GM23338 (cell line): ENCODE measurements around the gene SPP1. TPM values are rescaled to one million over a fixed set of nuclear protein-coding genes. Genes with fewer than 3 reads are reported as not detected.

ENCODE experiments used
- ATAC-seq: fragments of 200-7000 bp; cut with Tn5 transposase; 3 replicates; pipeline ENCODE4 v1.9.1; 2020
- DNase-seq: peaks from one replicate; pipeline ENCODE4 v3.0.0-alpha.2; 2015; ENCODE audit warnings: low spot score
- H2AFZ ChIP-seq: fragments of 200-600 bp; sonication (generic); 2 replicates; pipeline ENCODE4 v1.8.0; 2016; ENCODE audit warnings: antibody characterized with exemption, mild to moderate bottlenecking, moderate library complexity
- H3F3A ChIP-seq: fragments of 200-600 bp; sonication (generic); replicated peaks from 2 replicates; pipeline ENCODE4 v1.8.0; 2017; ENCODE audit warnings: antibody characterized with exemption, mixed run types, low read depth
- H3K27ac ChIP-seq: fragments of 200-600 bp; sonication (generic); 2 replicates; pipeline ENCODE4 v1.6.1; 2016; ENCODE audit warnings: low read depth
- H3K27me3 ChIP-seq: fragments of 200-600 bp; sonication (generic); 2 replicates; pipeline ENCODE4 v1.8.0; 2016; ENCODE audit warnings: mild to moderate bottlenecking, mixed run types, moderate library complexity; ENCODE audit not compliant: insufficient read depth
- H3K36me3 ChIP-seq: fragments of 200-600 bp; sonication (generic); 2 replicates; pipeline ENCODE4 v1.8.0; 2016; ENCODE audit warnings: mild to moderate bottlenecking; ENCODE audit not compliant: insufficient read depth
- H3K4me1 ChIP-seq: fragments of 200-600 bp; sonication (generic); 2 replicates; pipeline ENCODE4 v1.8.0; 2016; ENCODE audit warnings: mild to moderate bottlenecking, moderate library complexity; ENCODE audit not compliant: insufficient read depth
- H3K4me2 ChIP-seq: fragments of 200-600 bp; sonication (generic); 2 replicates; pipeline ENCODE4 v1.7.1; 2017; ENCODE audit warnings: mixed run types
- H3K4me3 ChIP-seq: fragments of 200-600 bp; sonication (generic); 2 replicates; pipeline ENCODE4 v1.6.1; 2016; ENCODE audit warnings: mixed run types
- H3K79me2 ChIP-seq: fragments of 200-600 bp; sonication (generic); replicated peaks from 2 replicates; pipeline ENCODE4 v1.8.0; 2017; ENCODE audit warnings: mild to moderate bottlenecking; ENCODE audit not compliant: insufficient read depth
- H3K9me2 ChIP-seq: fragments of 200-600 bp; sonication (generic); 2 replicates; pipeline ENCODE4 v1.8.0; 2017; ENCODE audit not compliant: insufficient read depth
- H4K20me1 ChIP-seq: fragments of 200-600 bp; sonication (generic); replicated peaks from 2 replicates; pipeline ENCODE4 v1.8.0; 2017; ENCODE audit warnings: mild to moderate bottlenecking; ENCODE audit not compliant: insufficient read depth
- H3K27ac Mint-ChIP-seq: 2 replicates; pipeline ENCODE4 v1.8.0; 2020; ENCODE audit warnings: inconsistent platforms, mild to moderate bottlenecking, moderate library complexity, mixed read lengths
- H3K27me3 Mint-ChIP-seq: 3 replicates; pipeline ENCODE4 v1.8.0; 2022; ENCODE audit warnings: low read depth, mild to moderate bottlenecking, moderate library complexity, mixed read lengths, inconsistent platforms; ENCODE audit not compliant: insufficient read depth, poor library complexity
- H3K36me3 Mint-ChIP-seq: 3 replicates; pipeline ENCODE4 v1.8.0; 2021; ENCODE audit warnings: low read depth, mild to moderate bottlenecking, inconsistent platforms, moderate library complexity, mixed read lengths
- H3K4me1 Mint-ChIP-seq: 3 replicates; pipeline ENCODE4 v1.8.0; 2020; ENCODE audit warnings: mild to moderate bottlenecking, inconsistent platforms, mixed read lengths
- H3K4me3 Mint-ChIP-seq: 3 replicates; pipeline ENCODE4 v1.8.0; 2021; ENCODE audit warnings: moderate library complexity, mild to moderate bottlenecking, inconsistent platforms, mixed read lengths
- H3K9me3 Mint-ChIP-seq: 3 replicates; pipeline ENCODE4 v1.8.0; 2020; ENCODE audit warnings: moderate library complexity, mild to moderate bottlenecking, inconsistent platforms, mixed read lengths
- CREB1 ChIP-seq: fragments of 250-450 bp; sonication (Bioruptor Pico); IDR thresholded peaks from 2 replicates; pipeline ENCODE4 v1.5.0; 2020; ENCODE audit warnings: low read depth, mild to moderate bottlenecking, moderate library complexity
- EZH2 ChIP-seq: fragments of 200-600 bp; sonication (generic); IDR thresholded peaks from one replicate; pipeline ENCODE4 v1.8.0; 2017; ENCODE audit warnings: antibody characterized with exemption, mild to moderate bottlenecking, low read depth; ENCODE audit not compliant: unreplicated experiment
- EZH2phosphoT487 ChIP-seq: fragments of 200-600 bp; sonication (generic); IDR thresholded peaks from one replicate; pipeline ENCODE4 v1.8.1; 2018; ENCODE audit warnings: antibody characterized with exemption; ENCODE audit not compliant: unreplicated experiment
- NANOG ChIP-seq: IDR thresholded peaks from 2 replicates; pipeline ENCODE4 v1.6.1; 2016; ENCODE audit warnings: antibody characterized with exemption, borderline replicate concordance
- POLR2AphosphoS5 ChIP-seq: IDR thresholded peaks from 2 replicates; pipeline ENCODE4 v1.6.1; 2016; ENCODE audit warnings: antibody characterized with exemption, low read depth
- ZNF114 ChIP-seq: fragments of 250-450 bp; sonication (Bioruptor Pico); IDR thresholded peaks from 2 replicates; pipeline ENCODE4 v1.5.0; 2020; ENCODE audit warnings: mild to moderate bottlenecking, moderate library complexity
- ZNF331 ChIP-seq: fragments of 250-450 bp; sonication (Bioruptor Pico); IDR thresholded peaks from 2 replicates; pipeline ENCODE4 v1.5.0; 2020; ENCODE audit warnings: low read depth, mild to moderate bottlenecking, moderate library complexity
- polyA plus RNA-seq: library from polyadenylated mRNA; unstranded; fragments of >200 nt; fragmentation: Nextera tagmentation; extraction: Ambion mirVana; gene quantifications from 2 replicates; pipeline ENCODE4 v1.2.1, GENCODE V29; 2016
- total RNA-seq: library from RNA; depleted of rRNA; stranded (reverse); fragments of >200 nt; shearing (Covaris generic); gene quantifications from 2 replicates; pipeline ENCODE4 v1.2.3, GENCODE V29; 2014
- TF ChIP-seq, protein P1 (sequence below): IDR thresholded peaks from one replicate; pipeline ENCODE4 v1.6.1; 2018; ENCODE audit warnings: antibody characterized with exemption; ENCODE audit not compliant: unreplicated experiment
- TF ChIP-seq, protein P2 (sequence below): IDR thresholded peaks from 2 replicates; pipeline ENCODE4 v1.6.1; 2016; ENCODE audit warnings: antibody characterized with exemption

SPP1 gene
- total and polyA plus RNA-seq, 2 experiments from 2014 or later, result 41.3 to 51.3 TPM

DNA sequence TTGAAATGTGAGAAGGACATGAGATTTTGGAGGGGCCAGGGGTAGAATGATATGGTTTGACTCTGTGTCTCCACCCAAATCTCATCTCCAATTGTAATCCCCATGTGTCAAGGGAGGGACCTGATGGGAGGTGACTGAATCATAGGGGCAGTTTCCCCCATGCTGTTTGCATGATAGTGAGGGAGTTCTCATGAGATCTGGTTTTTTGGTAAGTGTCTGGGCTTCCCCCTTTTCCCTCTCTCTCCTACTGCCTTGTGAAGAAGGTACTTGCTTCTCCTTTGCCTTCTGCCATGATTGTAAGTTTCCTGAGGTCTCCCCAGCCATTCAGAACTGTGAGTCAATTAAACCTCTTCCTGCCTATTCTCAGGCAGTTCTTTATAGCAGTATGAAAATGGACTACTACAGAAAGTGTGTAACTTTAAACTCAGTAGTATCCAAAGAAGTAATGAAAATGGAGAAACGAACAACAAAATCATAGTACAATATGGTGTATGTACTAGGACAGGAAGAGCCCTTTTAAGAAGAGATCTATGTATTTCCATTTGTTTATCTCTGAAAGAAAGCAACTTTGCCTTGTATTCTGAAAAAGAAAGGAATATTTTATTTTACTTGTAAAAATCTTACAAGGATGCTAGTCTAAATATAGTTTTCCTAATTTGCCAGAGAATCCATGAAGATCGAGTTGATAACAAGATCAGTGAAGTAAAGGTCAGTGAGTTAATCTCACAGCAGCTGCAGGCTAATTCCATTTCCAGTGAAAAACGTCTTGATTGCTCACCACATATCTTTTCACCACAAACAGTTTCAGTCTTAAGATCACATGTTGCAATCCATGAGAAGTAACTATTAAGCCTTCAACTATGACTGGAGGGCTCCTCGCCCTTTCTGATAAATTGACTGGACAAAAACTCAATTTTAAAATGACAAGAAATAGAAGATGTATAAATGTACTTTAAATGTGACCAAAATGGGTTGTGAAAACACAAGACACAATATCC, 52.4 kb downstream of the SPP1 start (continued):
- TF ChIP-seq, protein P1, sequence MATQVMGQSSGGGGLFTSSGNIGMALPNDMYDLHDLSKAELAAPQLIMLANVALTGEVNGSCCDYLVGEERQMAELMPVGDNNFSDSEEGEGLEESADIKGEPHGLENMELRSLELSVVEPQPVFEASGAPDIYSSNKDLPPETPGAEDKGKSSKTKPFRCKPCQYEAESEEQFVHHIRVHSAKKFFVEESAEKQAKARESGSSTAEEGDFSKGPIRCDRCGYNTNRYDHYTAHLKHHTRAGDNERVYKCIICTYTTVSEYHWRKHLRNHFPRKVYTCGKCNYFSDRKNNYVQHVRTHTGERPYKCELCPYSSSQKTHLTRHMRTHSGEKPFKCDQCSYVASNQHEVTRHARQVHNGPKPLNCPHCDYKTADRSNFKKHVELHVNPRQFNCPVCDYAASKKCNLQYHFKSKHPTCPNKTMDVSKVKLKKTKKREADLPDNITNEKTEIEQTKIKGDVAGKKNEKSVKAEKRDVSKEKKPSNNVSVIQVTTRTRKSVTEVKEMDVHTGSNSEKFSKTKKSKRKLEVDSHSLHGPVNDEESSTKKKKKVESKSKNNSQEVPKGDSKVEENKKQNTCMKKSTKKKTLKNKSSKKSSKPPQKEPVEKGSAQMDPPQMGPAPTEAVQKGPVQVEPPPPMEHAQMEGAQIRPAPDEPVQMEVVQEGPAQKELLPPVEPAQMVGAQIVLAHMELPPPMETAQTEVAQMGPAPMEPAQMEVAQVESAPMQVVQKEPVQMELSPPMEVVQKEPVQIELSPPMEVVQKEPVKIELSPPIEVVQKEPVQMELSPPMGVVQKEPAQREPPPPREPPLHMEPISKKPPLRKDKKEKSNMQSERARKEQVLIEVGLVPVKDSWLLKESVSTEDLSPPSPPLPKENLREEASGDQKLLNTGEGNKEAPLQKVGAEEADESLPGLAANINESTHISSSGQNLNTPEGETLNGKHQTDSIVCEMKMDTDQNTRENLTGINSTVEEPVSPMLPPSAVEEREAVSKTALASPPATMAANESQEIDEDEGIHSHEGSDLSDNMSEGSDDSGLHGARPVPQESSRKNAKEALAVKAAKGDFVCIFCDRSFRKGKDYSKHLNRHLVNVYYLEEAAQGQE, result no peak
- TF ChIP-seq ZNF114 (CRISPR knock-in tag), result no peak
- no peak for TF ChIP-seq NANOG

DNA sequence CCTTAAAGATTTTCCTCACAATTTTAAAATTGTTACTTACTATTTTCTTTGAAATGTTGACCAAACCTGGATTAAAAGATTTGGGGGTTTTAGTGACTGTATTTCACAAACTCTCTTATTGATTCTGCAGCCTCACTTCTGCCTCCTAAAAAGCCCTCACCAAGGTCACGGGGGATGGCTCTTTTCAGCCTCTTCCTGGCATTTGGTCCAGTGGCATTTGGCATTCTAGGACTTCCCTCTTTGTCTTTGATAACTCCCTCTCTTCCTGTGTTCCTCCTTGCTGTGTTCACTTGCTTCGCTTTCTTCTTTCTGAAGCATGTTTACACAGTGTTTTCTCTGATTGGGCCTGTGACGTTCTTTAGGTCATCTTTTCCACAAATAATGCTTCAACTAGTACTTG, 53.4 kb downstream of the SPP1 start:
- no peaks in the 10 kb centered on the region for H3K4me1 Mint-ChIP-seq
- H3F3A ChIP-seq, result no peaks in the 10 kb centered on the region; the same call in 1 of the 2 replicates
- H3K36me3 Mint-ChIP-seq, result peaks cover 62% of the 10 kb centered on the region
- H3K9me2 ChIP-seq, result no peaks in the 10 kb centered on the region
- peaks cover 32% of the 10 kb centered on the region for H3K36me3 ChIP-seq
- no peak overlapping the region for H3K27ac ChIP-seq
- peaks cover 1% of the 10 kb centered on the region for H3K27me3 Mint-ChIP-seq
- TF ChIP-seq POLR2AphosphoS5 (no peak), NANOG (no peak), CREB1 (no peak)
- H3K27me3 ChIP-seq, result no peaks in the 10 kb centered on the region
- ATAC-seq, result no peak
- no peak for DNase-seq
- no peak overlapping the region for H3K4me2 ChIP-seq
- peaks cover 26% of the 10 kb centered on the region for H3K9me3 Mint-ChIP-seq
- H2AFZ ChIP-seq, result no peak overlapping the region
- H3K4me1 ChIP-seq, result no peaks in the 10 kb centered on the region
- no peak overlapping the region for H3K4me3 Mint-ChIP-seq
- peaks cover 9% of the 10 kb centered on the region for H3K79me2 ChIP-seq
- H3K27ac Mint-ChIP-seq, result peak overlapping the region; percentile 7; the same call in 1 of the 2 replicates
- H4K20me1 ChIP-seq, result peaks cover 4% of the 10 kb centered on the region; the same call in 1 of the 2 replicates
- no peak overlapping the region for H3K4me3 ChIP-seq

DNA sequence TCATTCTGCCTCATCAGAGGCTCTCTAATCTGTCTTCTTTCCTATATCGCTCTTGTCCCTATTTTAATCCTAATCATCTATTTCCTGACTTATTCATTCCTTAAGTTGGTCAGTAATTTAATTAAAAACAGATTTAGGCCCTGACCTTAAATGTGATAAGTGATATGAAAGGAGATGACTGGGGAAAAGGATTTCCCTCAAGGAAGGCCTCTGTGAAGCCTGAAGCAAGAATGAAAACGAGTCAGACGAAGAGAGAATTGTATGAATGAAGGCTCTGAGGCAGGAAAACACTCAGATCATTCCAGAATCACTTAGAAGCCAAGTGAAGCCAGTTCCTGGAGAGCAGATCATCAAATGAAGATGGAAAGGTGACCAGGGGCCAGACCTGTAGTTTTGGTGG, 54.0 kb downstream of the SPP1 start:
- Histone ChIP-seq H3K79me2 (peaks cover 4% of the 10 kb centered on the region), H4K20me1 (peaks cover 6% of the 10 kb centered on the region; the same call in 1 of the 2 replicates), H2AFZ (no peak overlapping the region), H3K27me3 (no peaks in the 10 kb centered on the region), H3K4me2 (no peak overlapping the region), H3K36me3 (peaks cover 31% of the 10 kb centered on the region), H3K4me1 (no peaks in the 10 kb centered on the region), H3K9me2 (no peaks in the 10 kb centered on the region), H3K4me3 (no peak overlapping the region), H3K27ac (0 out of 2 replicates have a peak overlapping the region, but pooled peaks have one; percentile 45), H3F3A (no peaks in the 10 kb centered on the region; the same call in 1 of the 2 replicates)
- no peaks in the 10 kb centered on the region for H3K4me1 Mint-ChIP-seq
- ATAC-seq (no peak), DNase-seq (no peak)
- no peak overlapping the region for H3K4me3 Mint-ChIP-seq
- peaks cover 56% of the 10 kb centered on the region for H3K36me3 Mint-ChIP-seq
- peaks cover 1% of the 10 kb centered on the region for H3K27me3 Mint-ChIP-seq
- peak overlapping the region; percentile 7; the same call in 1 of the 2 replicates for H3K27ac Mint-ChIP-seq
- H3K9me3 Mint-ChIP-seq, result peaks cover 21% of the 10 kb centered on the region
- no peak for TF ChIP-seq ZNF331
- TF ChIP-seq CREB1, result no peak
- TF ChIP-seq EZH2phosphoT487, result no peak
- TF ChIP-seq, protein P1, result no peak
- TF ChIP-seq EZH2, result no peak
- TF ChIP-seq, protein P2, sequence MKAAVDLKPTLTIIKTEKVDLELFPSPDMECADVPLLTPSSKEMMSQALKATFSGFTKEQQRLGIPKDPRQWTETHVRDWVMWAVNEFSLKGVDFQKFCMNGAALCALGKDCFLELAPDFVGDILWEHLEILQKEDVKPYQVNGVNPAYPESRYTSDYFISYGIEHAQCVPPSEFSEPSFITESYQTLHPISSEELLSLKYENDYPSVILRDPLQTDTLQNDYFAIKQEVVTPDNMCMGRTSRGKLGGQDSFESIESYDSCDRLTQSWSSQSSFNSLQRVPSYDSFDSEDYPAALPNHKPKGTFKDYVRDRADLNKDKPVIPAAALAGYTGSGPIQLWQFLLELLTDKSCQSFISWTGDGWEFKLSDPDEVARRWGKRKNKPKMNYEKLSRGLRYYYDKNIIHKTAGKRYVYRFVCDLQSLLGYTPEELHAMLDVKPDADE, result no peak
